Measurements from ENCODE around the gene RASGEF1C. TPM values are rescaled to one million over a fixed set of nuclear protein-coding genes. Genes with fewer than 3 reads are reported as not detected.

RASGEF1C gene
- total RNA-seq, 2 donors from 2014 or later, result 0.09 to 3.1 TPM

DNA sequence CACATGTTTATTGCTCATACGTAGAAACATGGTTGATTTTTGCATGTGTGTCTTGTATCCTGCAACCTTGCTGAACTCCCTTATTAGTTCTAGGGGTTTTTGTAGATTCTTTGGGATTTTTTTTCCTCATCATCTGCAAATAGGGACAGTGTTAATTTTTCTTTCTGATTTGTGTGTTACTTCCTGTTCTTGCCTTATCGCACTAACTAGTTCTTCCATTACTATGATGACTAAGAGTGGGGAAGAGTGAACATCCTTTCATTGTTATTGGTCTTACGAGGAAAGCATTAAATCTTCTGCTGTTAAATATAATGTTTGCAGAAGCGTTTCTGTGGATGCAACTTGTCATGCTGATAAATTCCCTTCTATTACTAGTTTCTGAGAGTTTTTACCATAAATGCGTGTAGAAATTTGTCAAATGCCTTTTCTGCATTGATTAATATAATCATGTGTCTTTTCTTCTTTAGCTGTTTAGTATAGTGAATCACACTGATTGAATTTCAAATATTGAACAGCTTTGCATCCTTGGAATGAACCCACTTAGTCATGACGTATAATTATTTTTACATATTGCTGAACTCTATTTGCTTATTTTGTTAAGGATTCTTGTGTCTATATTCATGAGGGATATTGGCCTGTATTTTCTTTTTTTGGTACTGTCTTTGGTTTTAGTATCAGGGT is 105.4 kb downstream of the RASGEF1C start:
- H3K36me3 ChIP-seq, result no peaks in the 10 kb centered on the region
- no peak for DNase-seq (ENCODE audit: low spot score)
- no peaks in the 10 kb centered on the region for H3K27me3 ChIP-seq (replicated peaks; ENCODE audit: insufficient read depth)
- no peak overlapping the region for H3K4me3 ChIP-seq
- no peak overlapping the region for H3K27ac ChIP-seq
- intact Hi-C loops (cut with DNase I), result no loop called here
- no peaks in the 10 kb centered on the region for H3K9me3 ChIP-seq
- no peaks in the 10 kb centered on the region for H3K4me1 ChIP-seq (replicated peaks)
- 74% methylated on average over 6 of the region's 6 CpGs for WGBS
- TF ChIP-seq POLR2A (IDR thresholded peaks at IDR 0.05) (no peak), POLR2AphosphoS5 (IDR thresholded peaks at IDR 0.05) (no peak)
- TF ChIP-seq, protein P1, sequence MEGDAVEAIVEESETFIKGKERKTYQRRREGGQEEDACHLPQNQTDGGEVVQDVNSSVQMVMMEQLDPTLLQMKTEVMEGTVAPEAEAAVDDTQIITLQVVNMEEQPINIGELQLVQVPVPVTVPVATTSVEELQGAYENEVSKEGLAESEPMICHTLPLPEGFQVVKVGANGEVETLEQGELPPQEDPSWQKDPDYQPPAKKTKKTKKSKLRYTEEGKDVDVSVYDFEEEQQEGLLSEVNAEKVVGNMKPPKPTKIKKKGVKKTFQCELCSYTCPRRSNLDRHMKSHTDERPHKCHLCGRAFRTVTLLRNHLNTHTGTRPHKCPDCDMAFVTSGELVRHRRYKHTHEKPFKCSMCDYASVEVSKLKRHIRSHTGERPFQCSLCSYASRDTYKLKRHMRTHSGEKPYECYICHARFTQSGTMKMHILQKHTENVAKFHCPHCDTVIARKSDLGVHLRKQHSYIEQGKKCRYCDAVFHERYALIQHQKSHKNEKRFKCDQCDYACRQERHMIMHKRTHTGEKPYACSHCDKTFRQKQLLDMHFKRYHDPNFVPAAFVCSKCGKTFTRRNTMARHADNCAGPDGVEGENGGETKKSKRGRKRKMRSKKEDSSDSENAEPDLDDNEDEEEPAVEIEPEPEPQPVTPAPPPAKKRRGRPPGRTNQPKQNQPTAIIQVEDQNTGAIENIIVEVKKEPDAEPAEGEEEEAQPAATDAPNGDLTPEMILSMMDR (IDR thresholded peaks at IDR 0.05), result no peak

GRCh38 chr5:180102636-180103035 is 106.4 kb downstream of the RASGEF1C start:
- H3K9me3 ChIP-seq, result no peaks in the 10 kb centered on the region
- no peak overlapping the region for H3K27ac ChIP-seq
- H3K4me3 ChIP-seq, result no peak overlapping the region
- no peaks in the 10 kb centered on the region for H3K4me1 ChIP-seq (replicated peaks)
- intact Hi-C loops (cut with DNase I), result no loop called here
- WGBS, result 70% methylated on average over 9 of the region's 9 CpGs
- no peak for DNase-seq (ENCODE audit: low spot score)
- H3K27me3 ChIP-seq (replicated peaks; ENCODE audit: insufficient read depth), result no peaks in the 10 kb centered on the region
- no peaks in the 10 kb centered on the region for H3K36me3 ChIP-seq
- TF ChIP-seq POLR2AphosphoS5 (IDR thresholded peaks at IDR 0.05) (no peak), POLR2A (IDR thresholded peaks at IDR 0.05) (no peak)
- TF ChIP-seq, protein P1 (IDR thresholded peaks at IDR 0.05), result no peak

DNA sequence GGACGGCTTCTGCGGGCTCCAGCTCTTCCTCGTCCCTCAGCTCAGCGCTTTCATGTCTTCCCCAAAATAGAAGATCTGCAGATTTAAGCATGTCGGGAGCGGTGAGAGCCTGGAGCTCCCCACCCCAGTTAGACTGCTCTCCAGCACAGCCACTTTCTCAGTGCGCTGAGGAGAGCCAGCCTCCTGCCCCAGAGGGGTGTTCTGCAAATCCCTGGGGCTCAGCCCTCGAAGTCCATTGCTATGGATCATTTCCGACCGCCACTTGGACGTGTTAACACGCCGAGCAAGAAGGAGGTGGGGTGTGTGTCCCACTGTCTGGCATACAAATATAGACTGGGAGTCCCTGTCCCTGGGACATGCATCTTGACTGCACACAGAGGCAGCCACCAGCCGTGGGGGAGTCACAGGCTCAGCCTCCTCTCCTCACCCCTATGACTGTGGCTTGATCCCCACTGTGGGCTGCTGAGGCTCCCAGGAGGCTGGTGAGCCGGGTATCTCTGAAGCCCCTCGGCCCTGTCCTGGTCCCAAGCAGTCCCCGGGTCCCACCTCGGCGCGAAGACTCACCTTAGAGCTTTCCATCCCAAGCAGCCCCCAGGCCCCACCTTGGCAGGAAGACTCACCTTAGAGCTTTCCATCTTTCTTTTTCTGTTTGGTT is 107.4 kb downstream of the RASGEF1C start:
- H3K36me3 ChIP-seq, result no peaks in the 10 kb centered on the region
- no peak for DNase-seq (ENCODE audit: low spot score)
- no peaks in the 10 kb centered on the region for H3K4me1 ChIP-seq (replicated peaks)
- no peaks in the 10 kb centered on the region for H3K9me3 ChIP-seq
- no peak overlapping the region for H3K27ac ChIP-seq
- 92% methylated on average over 20 of the region's 20 CpGs for WGBS
- no peak overlapping the region for H3K4me3 ChIP-seq
- no peaks in the 10 kb centered on the region for H3K27me3 ChIP-seq (replicated peaks; ENCODE audit: insufficient read depth)
- TF ChIP-seq POLR2AphosphoS5 (IDR thresholded peaks at IDR 0.05), result no peak
- TF ChIP-seq, protein P1 (IDR thresholded peaks at IDR 0.05), result no peak
- TF ChIP-seq POLR2A (IDR thresholded peaks at IDR 0.05), result no peak
- intact Hi-C loops (cut with DNase I), result no loop called here

GRCh38 chr5:180100621-180101450 is 108.2 kb downstream of the RASGEF1C start:
- intact Hi-C loops (cut with DNase I), result no loop called here
- TF ChIP-seq POLR2AphosphoS5 (IDR thresholded peaks at IDR 0.05), result no peak
- TF ChIP-seq, protein P1 (IDR thresholded peaks at IDR 0.05), result no peak
- TF ChIP-seq POLR2A (IDR thresholded peaks at IDR 0.05), result no peak
- H3K36me3 ChIP-seq, result no peaks in the 10 kb centered on the region
- DNase-seq (ENCODE audit: low spot score), result no peak
- no peaks in the 10 kb centered on the region for H3K4me1 ChIP-seq (replicated peaks)
- no peak overlapping the region for H3K27ac ChIP-seq
- H3K27me3 ChIP-seq (replicated peaks; ENCODE audit: insufficient read depth), result no peaks in the 10 kb centered on the region
- H3K4me3 ChIP-seq, result no peak overlapping the region
- no peaks in the 10 kb centered on the region for H3K9me3 ChIP-seq
- WGBS, result 64% methylated on average over 28 of the region's 29 CpGs

All from prostate gland (tissue), 2 donors.